ENCODE data around the gene BBOX1.

GRCh38 chr11:27173545-27173944 lies 132.9 kb downstream of the BBOX1 start:
- TF ChIP-seq CTCF (IDR thresholded peaks at IDR 0.05) (no peak), POLR2A (IDR thresholded peaks at IDR 0.05) (no peak)
